Thoracic aorta (tissue), 2 donors: ENCODE results near the gene STK38L. TPM values are rescaled to one million over a fixed set of nuclear protein-coding genes. Genes with fewer than 3 reads are reported as not detected.

ENCODE experiments used
- ATAC-seq: fragments of 150-250 bp; one replicate; pipeline ENCODE4 v1.8.0; 2017; ENCODE audit warnings: low read depth; ENCODE audit not compliant: insufficient number of reproducible peaks, low FRiP score
- DNase-seq: peaks from one replicate; pipeline ENCODE4 v3.0.0-alpha.2; 2020; ENCODE audit warnings: low spot score
- H3K27ac ChIP-seq, 2 donors: fragments of 200-600 bp; sonication (generic); 1 replicate in 1 of 2; 2 replicates in 1 of 2; pipeline ENCODE4 v1.5.1; 2016; ENCODE audit warnings: mild to moderate bottlenecking in 2 of 2, moderate library complexity in 2 of 2
- H3K27me3 ChIP-seq: fragments of 200-600 bp; sonication (generic); replicated peaks from 2 replicates; pipeline ENCODE4 v1.6.0; 2016; ENCODE audit warnings: mild to moderate bottlenecking; ENCODE audit not compliant: insufficient read depth
- H3K36me3 ChIP-seq: fragments of 200-600 bp; sonication (generic); one replicate; pipeline ENCODE4 v1.5.1; 2016
- H3K4me1 ChIP-seq, 2 donors: fragments of 200-600 bp; sonication (generic); 1 replicate in 1 of 2; 2 replicates in 1 of 2; pipeline versions ENCODE4 v1.5.1 to v1.6.0; 2016; ENCODE audit warnings: low read depth in 2 of 2, mild to moderate bottlenecking in 1 of 2; ENCODE audit not compliant: control insufficient read depth in 1 of 2
- H3K4me3 ChIP-seq: fragments of 200-600 bp; sonication (generic); 2 replicates; pipeline ENCODE4 v1.5.1; 2016; ENCODE audit warnings: mild to moderate bottlenecking
- H3K9me3 ChIP-seq: fragments of 200-600 bp; sonication (generic); 2 replicates; pipeline ENCODE4 v1.5.1; 2016
- total RNA-seq, 2 donors: library from RNA; depleted of rRNA; stranded (reverse); fragments of >200 nt; gene quantifications; one replicate each; pipeline versions ENCODE4 v1.1.0 to v1.2.3, GENCODE V29; 2016
- TF ChIP-seq, protein P1 (sequence below): fragments of 200-600 bp; sonication (generic); IDR thresholded peaks from one replicate; pipeline ENCODE4 v1.5.1; 2019; ENCODE audit warnings: antibody characterized with exemption

Gene STK38L
- total RNA-seq, 2 donors from 2014 or later: 216 to 227 TPM

GRCh38 chr12:27293463-27293862 lies 49.4 kb downstream of the STK38L start:
- Histone ChIP-seq H3K27ac (peak overlapping the region; percentile 42 to 48), H3K4me3 (no peak overlapping the region), H3K27me3 (no peaks in the 10 kb centered on the region), H3K36me3 (peaks cover 7% of the 10 kb centered on the region), H3K4me1 (peaks cover 82 to 98% of the 10 kb centered on the region in 2 donors), H3K9me3 (no peaks in the 10 kb centered on the region)
- no peak for DNase-seq
- ATAC-seq: no peak
- TF ChIP-seq, protein P1, sequence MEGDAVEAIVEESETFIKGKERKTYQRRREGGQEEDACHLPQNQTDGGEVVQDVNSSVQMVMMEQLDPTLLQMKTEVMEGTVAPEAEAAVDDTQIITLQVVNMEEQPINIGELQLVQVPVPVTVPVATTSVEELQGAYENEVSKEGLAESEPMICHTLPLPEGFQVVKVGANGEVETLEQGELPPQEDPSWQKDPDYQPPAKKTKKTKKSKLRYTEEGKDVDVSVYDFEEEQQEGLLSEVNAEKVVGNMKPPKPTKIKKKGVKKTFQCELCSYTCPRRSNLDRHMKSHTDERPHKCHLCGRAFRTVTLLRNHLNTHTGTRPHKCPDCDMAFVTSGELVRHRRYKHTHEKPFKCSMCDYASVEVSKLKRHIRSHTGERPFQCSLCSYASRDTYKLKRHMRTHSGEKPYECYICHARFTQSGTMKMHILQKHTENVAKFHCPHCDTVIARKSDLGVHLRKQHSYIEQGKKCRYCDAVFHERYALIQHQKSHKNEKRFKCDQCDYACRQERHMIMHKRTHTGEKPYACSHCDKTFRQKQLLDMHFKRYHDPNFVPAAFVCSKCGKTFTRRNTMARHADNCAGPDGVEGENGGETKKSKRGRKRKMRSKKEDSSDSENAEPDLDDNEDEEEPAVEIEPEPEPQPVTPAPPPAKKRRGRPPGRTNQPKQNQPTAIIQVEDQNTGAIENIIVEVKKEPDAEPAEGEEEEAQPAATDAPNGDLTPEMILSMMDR: no peak

DNA sequence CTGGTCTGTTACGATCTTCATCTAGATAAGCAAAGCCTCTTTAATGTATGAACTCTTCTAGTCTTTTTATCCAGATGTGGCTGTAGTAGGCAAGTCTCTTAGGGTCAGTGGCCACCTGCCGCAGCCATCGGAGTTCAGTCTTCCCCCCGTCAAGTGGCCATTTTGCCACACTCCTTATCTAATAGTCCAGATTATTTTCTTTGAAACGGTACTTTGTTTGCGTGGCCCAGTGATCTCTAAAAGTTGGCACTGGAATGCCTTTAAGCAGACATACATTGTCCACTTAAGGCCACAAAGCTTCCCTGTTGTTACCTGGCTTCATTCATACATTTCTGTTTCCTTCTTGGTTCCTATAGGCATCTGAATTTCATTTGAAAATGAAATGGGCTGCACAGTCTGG lies 52.6 kb downstream of the STK38L start:
- Histone ChIP-seq H3K4me1 (peaks cover 86 to 99% of the 10 kb centered on the region in 2 donors), H3K27me3 (no peaks in the 10 kb centered on the region), H3K4me3 (no peak overlapping the region), H3K9me3 (no peaks in the 10 kb centered on the region), H3K36me3 (peaks cover 17% of the 10 kb centered on the region), H3K27ac (peak overlapping the region; percentile 24 to 63)
- DNase-seq (no peak), ATAC-seq (no peak)
- TF ChIP-seq, protein P1: no peak

- H3K36me3 ChIP-seq: peaks cover 19% of the 10 kb centered on the region
- H3K27me3 ChIP-seq: no peaks in the 10 kb centered on the region
- H3K4me1 ChIP-seq: peaks cover 82 to 99% of the 10 kb centered on the region in 2 donors
- peak overlapping the region; percentile 24 to 63 for H3K27ac ChIP-seq
- no peaks in the 10 kb centered on the region for H3K9me3 ChIP-seq
- no peak overlapping the region for H3K4me3 ChIP-seq
- DNase-seq (no peak), ATAC-seq (no peak)
- TF ChIP-seq, protein P1: no peak
These were observed 53.5 kb downstream of the STK38L start for GRCh38 chr12:27297566-27297965.

DNA sequence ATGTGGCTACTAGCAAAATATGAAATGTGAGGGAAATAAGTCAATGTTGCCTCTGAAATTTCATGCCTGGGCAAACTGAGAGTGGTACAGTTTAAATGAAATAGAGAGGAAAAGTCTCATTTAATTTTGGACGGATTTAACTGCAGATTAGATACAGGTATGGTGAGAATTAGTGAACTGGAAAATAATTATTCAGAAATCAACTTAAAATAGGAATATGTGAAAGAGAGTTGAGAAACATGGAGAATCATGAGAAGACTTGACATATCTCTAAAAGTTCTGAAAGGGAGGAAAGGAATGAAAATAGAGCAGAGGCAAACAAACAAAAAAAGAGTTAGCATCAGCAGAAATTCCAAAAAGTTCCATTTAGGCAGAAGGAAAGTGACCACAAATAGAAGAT lies 55.0 kb downstream of the STK38L start:
- Histone ChIP-seq H3K4me1 (peaks cover 72 to 99% of the 10 kb centered on the region in 2 donors), H3K9me3 (no peaks in the 10 kb centered on the region), H3K4me3 (no peak overlapping the region), H3K27ac (peak overlapping the region in 1 of 2 donors; percentile 63), H3K27me3 (no peaks in the 10 kb centered on the region), H3K36me3 (peaks cover 24% of the 10 kb centered on the region)
- DNase-seq (no peak), ATAC-seq (no peak)
- TF ChIP-seq, protein P1: no peak

GRCh38 chr12:27300226-27300625 lies 56.1 kb downstream of the STK38L start:
- DNase-seq (no peak), ATAC-seq (no peak)
- Histone ChIP-seq H3K4me3 (no peak overlapping the region), H3K9me3 (no peaks in the 10 kb centered on the region), H3K4me1 (peaks cover 69 to 95% of the 10 kb centered on the region in 2 donors), H3K27ac (peak overlapping the region; percentile 28 to 36), H3K36me3 (peaks cover 27% of the 10 kb centered on the region), H3K27me3 (no peaks in the 10 kb centered on the region)
- TF ChIP-seq, protein P1: no peak
